Hepatocyte (in vitro differentiated cells): ENCODE measurements around the gene ZSCAN16.

ENCODE experiments used
- CTCF ChIP-seq: fragments of 200-600 bp; sonication (generic); IDR thresholded peaks from 2 replicates; pipeline ENCODE4 v1.5.1; 2016; ENCODE audit warnings: antibody characterized with exemption, mild to moderate bottlenecking; ENCODE audit not compliant: poor library complexity
- EZH2 ChIP-seq: fragments of 200-600 bp; sonication (generic); IDR thresholded peaks from 2 replicates; pipeline ENCODE4 v1.6.1; 2016; ENCODE audit warnings: antibody characterized with exemption, mild to moderate bottlenecking, borderline replicate concordance
- EZH2phosphoT487 ChIP-seq: fragments of 200-600 bp; sonication (generic); IDR thresholded peaks from one replicate; pipeline ENCODE4 v1.6.1; 2018; ENCODE audit warnings: antibody characterized with exemption, mild to moderate bottlenecking, low read depth, moderate library complexity; ENCODE audit not compliant: unreplicated experiment, severe bottlenecking

GRCh38 chr6:28080631-28081485 is 43.6 kb upstream of the ZSCAN16 start:
- no peak for TF ChIP-seq EZH2phosphoT487
- TF ChIP-seq CTCF, result peak; percentile 1
- no peak for TF ChIP-seq EZH2
